HepG2 (cell line): ENCODE data around the gene ZBTB7B. TPM values are rescaled to one million over a fixed set of nuclear protein-coding genes. Genes with fewer than 3 reads are reported as not detected.

Experiments
- BCL6 ChIP-seq: IDR thresholded peaks from 2 replicates; pipeline ENCODE4 v1.6.1; 2016; ENCODE audit warnings: missing genetic modification reagents, missing compliant biosample characterization
- ELF1 ChIP-seq: sonication (generic); formaldehyde crosslinking; IDR thresholded peaks from 2 replicates; pipeline ENCODE4 v1.4.0; 2020; ENCODE audit warnings: missing genetic modification reagents
- HNF4A ChIP-seq: sonication (generic); formaldehyde crosslinking; IDR thresholded peaks from 2 replicates; pipeline ENCODE4 v1.4.0; 2020; ENCODE audit warnings: missing genetic modification reagents
- JARID2 ChIP-seq: sonication (generic); formaldehyde crosslinking; IDR thresholded peaks from 2 replicates; pipeline ENCODE4 v1.8.1; 2023; ENCODE audit warnings: missing genetic modification reagents, inconsistent platforms; ENCODE audit not compliant: insufficient replicate concordance
- PITX1 ChIP-seq: sonication (generic); formaldehyde crosslinking; IDR thresholded peaks from 2 replicates; pipeline ENCODE4 v1.5.1; 2020; ENCODE audit warnings: mild to moderate bottlenecking, missing genetic modification reagents
- SRSF9 ChIP-seq: fragments of 200-400 bp; formaldehyde crosslinking; IDR thresholded peaks from 2 replicates; pipeline ENCODE4 v1.6.1; 2018; ENCODE audit warnings: borderline replicate concordance, mild to moderate bottlenecking, low read depth, low read length; ENCODE audit not compliant: insufficient read depth, poor library complexity, severe bottlenecking
- TARDBP ChIP-seq: sonication (generic); formaldehyde crosslinking; IDR thresholded peaks from 2 replicates; pipeline ENCODE4 v1.8.0; 2022; ENCODE audit warnings: mild to moderate bottlenecking, missing genetic modification reagents
- THRA ChIP-seq: sonication (generic); formaldehyde crosslinking; IDR thresholded peaks from 2 replicates; pipeline ENCODE4 v1.4.0; 2020; ENCODE audit warnings: missing genetic modification reagents, borderline replicate concordance
- ZFP36L1 ChIP-seq: sonication (generic); formaldehyde crosslinking; IDR thresholded peaks from 2 replicates; pipeline ENCODE4 v1.8.0; 2022; ENCODE audit warnings: mild to moderate bottlenecking, missing genetic modification reagents, moderate library complexity
- ZFP91 ChIP-seq: sonication (generic); formaldehyde crosslinking; IDR thresholded peaks from 2 replicates; pipeline ENCODE4 v1.9.0; 2022; ENCODE audit warnings: missing genetic modification reagents, mild to moderate bottlenecking, borderline replicate concordance
- ZNF281 ChIP-seq: sonication (generic); formaldehyde crosslinking; IDR thresholded peaks from 2 replicates; pipeline ENCODE4 v1.4.0; 2020; ENCODE audit warnings: missing genetic modification reagents, borderline replicate concordance
- ZNF296 ChIP-seq: sonication (generic); formaldehyde crosslinking; conservative IDR thresholded peaks from 2 replicates; pipeline ENCODE4 v1.5.0; 2020; ENCODE audit warnings: mild to moderate bottlenecking, missing genetic modification reagents
- polyA plus RNA-seq, 8 experiments: library from polyadenylated mRNA; depleted of rRNA in 3 of 8; stranded (reverse) in 7 of 8; unstranded in 1 of 8; fragments of >200 nt; fragmentation: Illumina TruSeq in 4 of 8; extraction: Trizol in 4 of 8; gene quantifications; 2 replicates each; pipeline versions ENCODE4 v1.2.1 to v1.2.3, GENCODE V29; 2011 to 2016; ENCODE audit warnings: low read depth in 4 of 8, missing spikeins in 1 of 8, mixed read lengths in 1 of 8; ENCODE audit not compliant: insufficient read depth in 1 of 8
- total RNA-seq, 5 experiments: library from RNA; depleted of rRNA; stranded (reverse); fragments of >200 nt; fragmentation: Illumina TruSeq; extraction: Trizol; gene quantifications; 2 replicates each; pipeline ENCODE4 v1.2.3, GENCODE V29; 2016; ENCODE audit warnings: low read depth in 1 of 5
- TF ChIP-seq, protein P1 (sequence below): sonication (generic); formaldehyde crosslinking; IDR thresholded peaks from 2 replicates; pipeline ENCODE4 v1.4.0; 2020; ENCODE audit warnings: missing genetic modification reagents, mild to moderate bottlenecking, borderline replicate concordance
- TF ChIP-seq, protein P2 (sequence below): sonication (generic); formaldehyde crosslinking; IDR thresholded peaks from 2 replicates; pipeline ENCODE4 v1.5.0; 2020; ENCODE audit warnings: mild to moderate bottlenecking, missing genetic modification reagents
- TF ChIP-seq, protein P3 (sequence below): sonication (generic); formaldehyde crosslinking; IDR thresholded peaks from 2 replicates; pipeline ENCODE4 v1.4.0; 2020; ENCODE audit warnings: missing genetic modification reagents

Gene ZBTB7B
- total and polyA plus RNA-seq, 2 of the 13 experiments (the other 11 are each of a cell fraction or from before 2014, with no cell fraction given) = 15.5 to 17.5 TPM

GRCh38 chr1:154955718-154956543 is 46.7 kb upstream of the ZBTB7B start, which contains the start of gene PBXIP1 (continued):
- TF ChIP-seq, protein P1, sequence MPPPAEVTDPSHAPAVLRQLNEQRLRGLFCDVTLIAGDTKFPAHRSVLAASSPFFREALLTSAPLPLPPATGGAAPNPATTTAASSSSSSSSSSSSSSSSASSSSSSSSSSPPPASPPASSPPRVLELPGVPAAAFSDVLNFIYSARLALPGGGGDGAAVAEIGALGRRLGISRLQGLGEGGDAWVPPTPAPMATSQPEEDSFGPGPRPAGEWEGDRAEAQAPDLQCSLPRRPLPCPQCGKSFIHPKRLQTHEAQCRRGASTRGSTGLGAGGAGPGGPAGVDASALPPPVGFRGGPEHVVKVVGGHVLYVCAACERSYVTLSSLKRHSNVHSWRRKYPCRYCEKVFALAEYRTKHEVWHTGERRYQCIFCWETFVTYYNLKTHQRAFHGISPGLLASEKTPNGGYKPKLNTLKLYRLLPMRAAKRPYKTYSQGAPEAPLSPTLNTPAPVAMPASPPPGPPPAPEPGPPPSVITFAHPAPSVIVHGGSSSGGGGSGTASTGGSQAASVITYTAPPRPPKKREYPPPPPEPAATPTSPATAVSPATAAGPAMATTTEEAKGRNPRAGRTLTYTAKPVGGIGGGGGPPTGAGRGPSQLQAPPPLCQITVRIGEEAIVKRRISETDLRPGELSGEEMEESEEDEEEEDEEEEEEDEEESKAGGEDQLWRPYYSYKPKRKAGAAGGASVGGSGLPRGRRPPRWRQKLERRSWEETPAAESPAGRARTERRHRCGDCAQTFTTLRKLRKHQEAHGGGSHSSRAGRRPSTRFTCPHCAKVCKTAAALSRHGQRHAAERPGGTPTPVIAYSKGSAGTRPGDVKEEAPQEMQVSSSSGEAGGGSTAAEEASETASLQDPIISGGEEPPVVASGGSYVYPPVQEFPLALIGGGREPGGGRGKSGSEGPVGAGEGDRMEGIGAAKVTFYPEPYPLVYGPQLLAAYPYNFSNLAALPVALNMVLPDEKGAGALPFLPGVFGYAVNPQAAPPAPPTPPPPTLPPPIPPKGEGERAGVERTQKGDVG (CRISPR knock-in tag) = no peak
- no peak for TF ChIP-seq ZNF296 (CRISPR knock-in tag)
- TF ChIP-seq ZNF281 (CRISPR knock-in tag) = peak; percentile 51; the same call in 1 of the 2 replicates
- no peak for TF ChIP-seq JARID2
- no peak for TF ChIP-seq THRA (CRISPR knock-in tag)
- no peak for TF ChIP-seq SRSF9
- no peak for TF ChIP-seq ZFP36L1 (CRISPR knock-in tag)
- TF ChIP-seq ELF1 = peak; percentile 27; the same call in 1 of the 2 replicates
- TF ChIP-seq TARDBP (CRISPR knock-in tag) = no peak
- TF ChIP-seq, protein P2, sequence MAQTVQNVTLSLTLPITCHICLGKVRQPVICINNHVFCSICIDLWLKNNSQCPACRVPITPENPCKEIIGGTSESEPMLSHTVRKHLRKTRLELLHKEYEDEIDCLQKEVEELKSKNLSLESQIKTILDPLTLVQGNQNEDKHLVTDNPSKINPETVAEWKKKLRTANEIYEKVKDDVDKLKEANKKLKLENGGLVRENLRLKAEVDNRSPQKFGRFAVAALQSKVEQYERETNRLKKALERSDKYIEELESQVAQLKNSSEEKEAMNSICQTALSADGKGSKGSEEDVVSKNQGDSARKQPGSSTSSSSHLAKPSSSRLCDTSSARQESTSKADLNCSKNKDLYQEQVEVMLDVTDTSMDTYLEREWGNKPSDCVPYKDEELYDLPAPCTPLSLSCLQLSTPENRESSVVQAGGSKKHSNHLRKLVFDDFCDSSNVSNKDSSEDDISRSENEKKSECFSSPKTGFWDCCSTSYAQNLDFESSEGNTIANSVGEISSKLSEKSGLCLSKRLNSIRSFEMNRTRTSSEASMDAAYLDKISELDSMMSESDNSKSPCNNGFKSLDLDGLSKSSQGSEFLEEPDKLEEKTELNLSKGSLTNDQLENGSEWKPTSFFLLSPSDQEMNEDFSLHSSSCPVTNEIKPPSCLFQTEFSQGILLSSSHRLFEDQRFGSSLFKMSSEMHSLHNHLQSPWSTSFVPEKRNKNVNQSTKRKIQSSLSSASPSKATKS (CRISPR knock-in tag) = no peak
- 0 out of 2 replicates have a peak, but pooled peaks have one; percentile 15 for TF ChIP-seq PITX1 (CRISPR knock-in tag)
- no peak for TF ChIP-seq BCL6
- TF ChIP-seq, protein P3, sequence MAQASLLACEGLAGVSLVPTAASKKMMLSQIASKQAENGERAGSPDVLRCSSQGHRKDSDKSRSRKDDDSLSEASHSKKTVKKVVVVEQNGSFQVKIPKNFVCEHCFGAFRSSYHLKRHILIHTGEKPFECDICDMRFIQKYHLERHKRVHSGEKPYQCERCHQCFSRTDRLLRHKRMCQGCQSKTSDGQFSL = no peak
- TF ChIP-seq HNF4A (CRISPR knock-in tag) = no peak
- peak; percentile 68; the same call in 1 of the 2 replicates for TF ChIP-seq ZFP91 (CRISPR knock-in tag)
